Occipital lobe (tissue), 2 donors: Measurements from ENCODE around the gene PRDX1. TPM values are rescaled to one million over a fixed set of nuclear protein-coding genes. Genes with fewer than 3 reads are reported as not detected.
"Not testable (repeated sequence)": the region's sequence is repeated elsewhere in the genome, so short reads cannot be mapped to it uniquely, and the experiment has no call there.

ENCODE experiments used
- DNase-seq: peaks from one replicate; lab custom pipeline; 2025; lab: John Stamatoyannopoulos, UW
- total RNA-seq: library from RNA; depleted of rRNA; stranded (reverse); fragments of >200 nt; gene quantifications from one replicate; pipeline ENCODE4 v1.2.3, GENCODE V29; 2014

PRDX1 gene
- total RNA-seq, 1 donor from 2014 or later = 186 TPM

- DNase-seq = no peak
Measured at GRCh38 chr1:45535988-45536766, 14.5 kb upstream of the PRDX1 start.

DNA sequence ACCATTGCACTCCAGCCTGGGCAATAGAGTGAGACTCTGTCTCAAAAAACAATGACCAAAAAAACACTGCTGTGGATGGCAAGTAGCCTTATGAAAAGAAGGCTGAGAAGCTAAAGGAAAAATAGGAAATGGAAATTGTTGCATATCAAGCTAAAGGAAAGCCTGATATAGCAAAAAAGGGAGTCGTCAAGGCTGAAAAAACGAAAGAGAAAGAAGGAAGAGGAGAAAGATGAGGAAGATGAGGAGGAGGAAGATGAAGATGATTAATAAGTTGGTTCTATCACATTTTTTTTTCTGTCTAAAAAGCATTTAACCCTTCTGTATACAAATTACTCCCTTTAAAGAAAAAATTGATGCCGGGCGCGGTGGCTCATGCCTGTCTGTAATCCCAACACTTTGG lies 10.2 kb upstream of the PRDX1 start:
- no peak for DNase-seq

DNA sequence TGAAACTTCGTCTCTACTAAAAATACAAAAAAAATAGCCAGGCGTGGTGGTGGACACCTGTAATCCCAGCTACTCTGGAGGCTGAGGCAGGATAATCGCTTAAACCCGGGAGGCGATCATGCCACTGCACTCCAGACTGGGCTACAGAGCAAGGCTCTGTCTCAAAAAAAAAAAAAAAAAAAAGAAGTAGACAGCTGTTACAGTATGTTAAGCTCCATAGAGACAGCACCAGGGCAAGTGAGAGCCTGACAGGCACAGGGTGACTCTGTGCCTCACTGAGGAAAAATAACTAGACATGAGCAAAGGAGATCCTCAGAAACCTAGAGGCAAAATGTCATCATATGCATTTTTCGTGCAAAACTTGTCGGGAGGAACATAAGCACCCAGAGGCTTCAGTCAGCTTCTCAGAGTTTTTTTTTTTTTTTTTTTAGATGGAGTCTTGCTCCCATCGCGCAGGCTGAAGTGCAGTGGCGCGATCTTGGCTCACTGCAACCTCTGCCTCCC lies 9.0 kb upstream of the PRDX1 start:
- no peak for DNase-seq

DNA sequence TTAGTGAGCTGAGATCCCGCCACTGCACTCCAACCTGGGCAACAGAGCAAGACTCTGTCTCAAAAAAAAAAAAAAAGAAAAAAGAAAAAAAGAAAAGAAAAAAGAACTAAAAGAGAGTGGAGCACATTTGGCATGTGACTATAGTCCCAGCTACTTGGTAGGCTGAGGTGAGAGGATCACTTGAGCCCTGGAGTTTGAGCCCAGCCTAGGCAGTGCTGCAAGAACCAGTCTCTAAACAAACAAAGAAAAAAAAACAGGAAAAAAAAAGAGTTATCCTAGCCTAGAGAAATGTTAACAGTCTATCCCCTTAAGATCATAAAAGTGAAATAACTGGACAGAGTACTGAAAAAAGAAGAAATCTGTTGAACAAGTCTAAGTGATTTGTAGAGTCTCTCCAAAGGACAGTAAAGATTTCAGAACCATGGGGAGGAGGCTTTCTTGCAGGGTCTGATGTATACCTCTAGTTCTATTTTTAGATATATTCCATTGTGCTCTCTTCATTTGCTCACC lies 4.5 kb upstream of the PRDX1 start:
- no peak for DNase-seq

DNA sequence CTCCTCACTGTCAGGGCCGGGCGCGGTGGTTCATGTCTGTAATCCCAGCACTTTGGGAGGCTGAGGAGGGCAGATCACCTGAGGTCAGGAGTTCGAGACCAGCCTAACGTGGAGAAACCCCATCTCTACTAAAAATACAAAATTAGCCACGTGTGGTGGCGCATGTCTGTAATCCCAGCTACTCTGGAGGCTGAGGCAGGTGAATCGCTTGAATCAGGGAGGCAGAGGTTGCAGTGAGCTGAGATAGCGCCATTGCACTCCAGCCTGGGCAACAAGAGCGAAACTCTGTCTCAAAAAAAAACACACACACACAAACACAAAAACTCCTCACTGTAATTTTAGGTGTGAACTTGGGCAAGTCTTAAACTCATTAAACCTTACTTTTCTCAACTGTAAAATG lies 2.3 kb upstream of the PRDX1 start:
- not testable (repeated sequence) for DNase-seq

DNA sequence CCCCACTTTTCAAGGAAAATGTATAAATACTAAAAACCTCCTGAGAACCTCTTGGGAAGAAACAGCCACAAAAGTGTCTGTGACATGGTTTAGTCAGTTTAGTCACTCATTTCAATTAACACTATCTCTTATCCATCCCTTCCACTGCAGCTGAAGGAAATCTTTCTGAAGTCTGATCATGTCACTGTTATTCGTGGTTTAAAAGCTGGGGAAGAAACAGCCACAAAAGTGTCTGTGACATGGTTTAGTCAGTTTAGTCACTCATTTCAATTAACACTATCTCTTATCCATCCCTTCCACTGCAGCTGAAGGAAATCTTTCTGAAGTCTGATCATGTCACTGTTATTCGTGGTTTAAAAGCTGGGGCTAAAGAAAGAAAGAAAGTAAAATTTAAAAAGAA lies 1.8 kb upstream of the PRDX1 start:
- DNase-seq = not testable (repeated sequence)

DNA sequence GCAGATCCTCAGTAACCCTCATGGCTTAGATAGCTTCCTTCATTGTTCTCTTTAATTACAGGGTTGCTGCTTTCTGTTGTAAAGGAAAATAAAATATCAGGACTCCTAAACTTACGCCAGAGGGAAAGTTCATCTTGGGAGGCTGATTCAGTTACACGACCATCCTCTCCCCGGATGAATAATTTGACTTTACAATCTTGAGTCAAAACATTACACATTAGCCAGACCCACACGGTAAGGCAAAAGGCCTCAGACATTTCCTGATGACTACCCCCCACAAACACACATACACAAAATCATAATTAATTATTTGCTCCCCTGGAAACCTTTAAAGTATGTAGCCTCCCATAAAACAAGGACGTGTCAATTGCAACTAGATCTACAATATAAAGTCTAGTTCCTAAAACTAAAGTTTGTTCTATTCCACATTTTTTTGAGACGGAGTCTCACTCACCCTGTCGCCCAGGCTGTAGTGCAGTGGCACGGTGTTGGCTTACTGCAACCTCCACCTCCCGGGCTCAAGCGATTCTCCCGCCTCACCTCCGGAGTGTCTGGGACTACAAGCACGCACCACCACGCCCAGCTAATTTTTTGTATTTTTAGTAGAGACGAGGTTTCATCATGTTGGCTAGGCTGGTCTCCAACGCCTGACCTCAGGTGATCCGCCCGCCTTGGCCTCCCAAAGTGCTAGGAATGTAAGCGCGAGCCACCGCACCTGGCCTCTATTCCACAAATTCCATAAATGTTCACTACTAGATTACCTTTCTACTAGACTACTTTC lies 830 bp upstream of the PRDX1 start:
- DNase-seq = no peak

DNA sequence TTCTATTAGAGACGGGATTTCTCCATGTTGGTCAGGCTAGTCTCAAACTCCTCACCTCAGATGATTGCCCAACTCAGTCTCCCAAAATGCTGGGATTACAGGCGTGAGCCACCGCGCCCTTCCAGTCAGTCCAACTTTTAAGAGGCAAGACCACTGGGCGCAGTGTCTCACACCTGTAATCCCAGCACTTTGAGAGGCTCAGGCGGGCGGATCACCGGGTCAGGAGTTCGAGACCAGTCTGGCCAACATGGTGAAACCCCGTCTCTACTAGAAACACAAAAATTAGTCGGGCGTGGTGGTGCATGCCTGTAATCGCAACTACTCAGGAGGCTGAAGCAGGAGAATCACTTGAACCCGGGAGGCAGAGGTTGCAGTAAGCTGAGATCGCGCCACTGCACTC lies 1.9 kb downstream of the PRDX1 start:
- DNase-seq = not testable (repeated sequence)

- no peak for DNase-seq
Measured at GRCh38 chr1:45518910-45519309, 2.8 kb downstream of the PRDX1 start.

DNA sequence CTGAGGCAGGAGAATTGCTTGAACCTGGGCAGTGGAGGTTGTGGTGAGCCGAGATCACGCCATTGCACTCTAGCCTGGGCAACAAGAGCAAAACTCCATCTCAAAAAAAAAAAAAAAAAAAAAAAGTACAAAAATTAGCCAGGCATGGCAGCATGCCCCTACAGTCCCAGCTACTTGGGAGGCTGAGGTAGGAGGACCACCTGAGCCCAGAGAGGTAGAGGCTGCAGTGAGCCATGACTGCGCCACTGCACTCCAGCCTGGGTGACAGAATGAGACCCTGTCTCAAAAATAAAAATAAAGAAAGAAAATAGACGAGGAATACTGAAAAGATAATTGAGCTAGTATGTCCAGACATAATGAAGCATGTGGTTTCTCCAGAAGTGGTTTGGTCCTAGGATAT lies 3.3 kb downstream of the PRDX1 start:
- not testable (repeated sequence) for DNase-seq

DNA sequence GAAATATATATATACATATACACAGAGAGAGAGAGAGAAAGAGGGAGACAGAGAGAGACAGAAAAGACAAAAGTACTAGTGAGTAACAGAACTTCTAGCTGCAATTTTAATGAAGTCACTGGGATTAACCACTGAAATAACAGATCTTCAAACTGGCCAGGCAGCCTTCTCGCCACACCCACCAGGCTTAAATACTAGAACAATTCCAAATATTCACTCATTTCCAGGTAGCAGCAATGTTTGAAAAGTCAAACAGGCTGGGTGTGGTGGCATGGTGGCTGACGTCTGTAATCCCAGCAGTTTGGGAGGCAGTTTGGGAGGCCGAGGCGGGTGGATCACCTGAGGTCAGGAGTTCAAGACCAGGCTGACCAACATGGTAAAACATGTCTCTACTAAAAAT lies 5.2 kb downstream of the PRDX1 start:
- no peak for DNase-seq

GRCh38 chr1:45516036-45516435 lies 5.6 kb downstream of the PRDX1 start:
- no peak for DNase-seq

DNA sequence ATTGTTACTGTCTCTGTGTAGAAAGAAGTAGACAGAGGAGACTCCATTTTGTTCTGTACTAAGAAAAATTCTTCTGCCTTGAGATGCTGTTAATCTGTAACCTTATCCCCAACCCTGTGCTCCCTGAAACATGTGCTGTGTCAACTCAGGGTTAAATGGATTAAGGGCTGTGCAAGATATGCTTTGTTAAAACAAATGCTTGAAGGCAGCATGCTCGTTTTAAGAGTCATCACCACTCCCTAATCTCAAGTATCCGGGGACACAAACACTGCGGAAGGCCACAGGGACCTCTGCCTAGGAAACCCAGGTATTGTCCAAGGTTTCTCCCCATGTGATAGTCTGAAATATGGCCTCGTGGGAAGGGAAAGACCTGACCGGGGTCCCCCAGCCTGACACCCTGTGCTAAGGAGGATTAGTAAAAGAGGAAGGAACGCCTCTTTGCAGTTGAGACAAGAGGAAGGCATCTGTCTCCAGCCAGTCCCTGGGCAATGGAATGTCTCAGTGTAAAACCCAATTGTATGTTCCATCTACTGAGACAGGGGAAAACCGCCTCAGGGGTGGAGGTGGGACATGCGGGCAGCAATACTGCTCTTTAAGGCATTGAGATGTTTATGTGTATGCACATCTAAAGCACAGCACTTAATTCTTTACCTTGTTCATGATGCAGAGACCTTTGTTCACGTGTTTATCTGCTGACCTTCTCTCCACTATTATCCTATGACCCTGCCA lies 8.0 kb downstream of the PRDX1 start:
- not testable (repeated sequence) for DNase-seq

GRCh38 chr1:45512641-45513054 lies 9.0 kb downstream of the PRDX1 start:
- DNase-seq = peak; percentile 14

GRCh38 chr1:45510972-45511527 lies 10.6 kb downstream of the PRDX1 start:
- no peak for DNase-seq

DNA sequence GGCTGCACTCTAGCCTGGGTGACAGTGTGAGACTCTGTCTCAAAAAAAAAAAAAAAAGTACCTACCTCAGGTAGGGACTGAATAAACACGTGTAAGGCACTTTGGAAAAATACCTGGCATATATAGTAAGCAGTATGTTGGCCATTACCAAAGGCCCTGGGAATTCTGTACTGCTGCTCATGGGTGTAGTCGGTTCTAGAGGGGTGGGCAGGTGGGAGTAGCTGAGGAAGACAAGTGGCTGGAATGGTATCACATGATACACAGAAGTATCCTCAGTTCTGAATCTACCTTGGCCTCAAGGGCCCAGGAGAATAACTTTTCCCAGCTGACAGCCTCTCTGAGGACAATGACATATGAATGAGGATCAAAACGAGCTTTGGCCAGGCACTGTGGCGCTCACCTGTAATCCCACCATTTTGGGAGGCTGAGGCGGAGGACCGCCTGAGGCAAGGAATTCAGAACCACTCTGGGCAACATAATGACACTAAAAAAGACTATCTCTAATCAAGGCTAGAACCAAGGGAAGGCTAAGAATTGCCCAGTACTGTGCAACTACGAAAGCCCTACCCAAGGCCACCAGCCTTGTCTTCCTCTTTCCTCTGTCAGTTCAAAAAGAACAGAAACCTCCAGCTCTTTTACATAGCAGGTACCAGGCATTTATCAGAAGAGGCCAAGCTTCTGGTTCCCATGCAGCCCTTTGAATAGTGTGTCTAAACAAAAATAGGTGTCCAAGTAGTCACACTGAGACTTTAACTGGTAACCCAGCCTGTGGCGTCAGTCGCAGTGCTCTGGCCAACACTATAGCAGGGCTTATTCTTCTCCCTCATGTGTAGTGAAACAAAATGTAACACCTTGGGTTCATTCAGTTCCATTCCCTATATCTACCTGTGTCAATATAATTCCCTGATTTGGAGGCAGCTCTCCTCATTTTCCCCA lies 11.4 kb downstream of the PRDX1 start:
- no peak for DNase-seq

GRCh38 chr1:45508295-45509151 lies 13.2 kb downstream of the PRDX1 start:
- DNase-seq = no peak

- no peak for DNase-seq
Measured at GRCh38 chr1:45507893-45508292, 13.8 kb downstream of the PRDX1 start.

DNA sequence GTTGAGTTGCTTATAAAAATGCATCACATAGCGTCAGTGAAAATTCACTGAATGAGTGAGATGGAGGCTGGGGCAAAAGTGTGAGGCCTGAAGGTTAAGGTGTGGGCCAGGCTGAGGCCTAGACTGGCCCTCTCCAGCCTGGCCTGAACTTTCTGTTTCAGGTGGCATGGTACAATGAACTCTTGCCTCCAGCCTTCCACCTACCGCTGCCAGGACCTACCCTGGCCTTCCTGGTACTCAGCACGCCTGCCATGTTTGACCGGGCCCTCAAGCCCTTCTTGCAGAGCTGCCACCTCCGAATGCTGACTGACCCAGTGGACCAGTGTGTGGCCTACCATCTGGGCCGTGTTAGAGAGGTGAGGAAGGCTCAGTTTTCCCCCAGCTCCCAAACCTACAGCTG lies 14.5 kb downstream of the PRDX1 start:
- no peak for DNase-seq
